ENCODE results near the gene OGG1. TPM values are rescaled to one million over a fixed set of nuclear protein-coding genes. Genes with fewer than 3 reads are reported as not detected.

Gene OGG1
- total and polyA plus RNA-seq, 9 of the 15 experiments (the other 6 are each of a cell fraction or from before 2014, with no cell fraction given) = 6.6 to 33.0 (median 24.4) TPM

- TF ChIP-seq FIP1L1 (IDR thresholded peaks at IDR 0.05; ENCODE audit: low read depth, low read length, poor library complexity, severe bottlenecking) (peak; percentile 44), POLR2A (conservative IDR thresholded peaks at IDR 0.05) (peak; percentile 87), ZNF212 (CRISPR knock-in tag; IDR thresholded peaks at IDR 0.05) (0 out of 2 replicates have a peak, but pooled peaks have one; percentile 9), THRB (CRISPR knock-in tag; conservative IDR thresholded peaks at IDR 0.05) (0 out of 2 replicates have a peak, but pooled peaks have one; percentile 53), PPARD (CRISPR knock-in tag; IDR thresholded peaks at IDR 0.05) (no peak), NKRF (IDR thresholded peaks at IDR 0.05; ENCODE audit: borderline replicate concordance) (peak; percentile 88), FOS (IDR thresholded peaks at IDR 0.05; ENCODE audit: extremely low read depth, insufficient read length) (peak; percentile 71), ZBTB7A (IDR thresholded peaks at IDR 0.05; ENCODE audit: borderline replicate concordance, control insufficient read depth, low read depth, low read length) (peak; percentile 88), FOXP1 (CRISPR knock-in tag; IDR thresholded peaks at IDR 0.05) (peak; percentile 46; the same call in 1 of the 2 replicates), SNRNP70 (optimal IDR thresholded peaks at IDR 0.05; ENCODE audit: low read depth, low read length) (no peak), ZNF280A (IDR thresholded peaks at IDR 0.05; ENCODE audit: low read depth, partially characterized antibody) (no peak), PTBP1 (IDR thresholded peaks at IDR 0.05; ENCODE audit: low read depth, low read length) (0 out of 2 replicates have a peak, but pooled peaks have one; percentile 11), CBX8 (IDR thresholded peaks at IDR 0.05; ENCODE audit: borderline replicate concordance, extremely low read depth, low read depth, low read length, poor library complexity, severe bottlenecking) (no peak), NFYB (IDR thresholded peaks at IDR 0.05; ENCODE audit: extremely low read depth, insufficient read length) (peak; percentile 88), KAT2B (IDR thresholded peaks at IDR 0.05; ENCODE audit: low read depth, low read length) (no peak), ZNF408 (CRISPR knock-in tag; IDR thresholded peaks at IDR 0.05; ENCODE audit: low read depth) (no peak), KDM4B (IDR thresholded peaks at IDR 0.05; ENCODE audit: borderline replicate concordance in 2 of 2, low read depth in 1 of 2) (peak in 1 of 2 experiments; percentile 35; a peak in 1 of 4 replicates), XRCC5 (IDR thresholded peaks at IDR 0.05; ENCODE audit: low read depth, low read length) (peak; percentile 36)
Measured at GRCh38 chr3:9749645-9750555, at the start of gene OGG1 (continued).
